IPS-20b (cell line): Measurements from ENCODE around the gene ATG16L2.
"Not testable (repeated sequence)": the region's sequence is repeated elsewhere in the genome, so short reads cannot be mapped to it uniquely, and the experiment has no call there.

Source experiments
- H3K27ac ChIP-seq: one replicate; pipeline ENCODE4 v1.5.1; 2013; ENCODE audit warnings: low read length
- H3K27me3 ChIP-seq: 2 replicates; pipeline ENCODE4 v1.6.1; 2013; ENCODE audit warnings: mild to moderate bottlenecking, low read length, inconsistent platforms; ENCODE audit not compliant: insufficient read depth
- H3K36me3 ChIP-seq: 2 replicates; pipeline ENCODE4 v1.6.1; 2013; ENCODE audit warnings: low read depth, mild to moderate bottlenecking, inconsistent platforms, low read length, moderate library complexity; ENCODE audit not compliant: insufficient read depth
- H3K4me1 ChIP-seq: 2 replicates; pipeline ENCODE4 v1.6.1; 2013; ENCODE audit warnings: mild to moderate bottlenecking, control low read depth, inconsistent platforms, low read length, moderate library complexity; ENCODE audit not compliant: insufficient read depth
- H3K4me3 ChIP-seq: 2 replicates; pipeline ENCODE4 v1.5.1; 2013; ENCODE audit warnings: mild to moderate bottlenecking, low read length, inconsistent platforms
- H3K9ac ChIP-seq: 2 replicates; pipeline ENCODE4 v1.6.1; 2013; ENCODE audit warnings: low read depth, mild to moderate bottlenecking, inconsistent platforms, low read length, moderate library complexity
- H3K9me3 ChIP-seq: 2 replicates; pipeline ENCODE4 v1.6.1; 2013; ENCODE audit warnings: mild to moderate bottlenecking, low read depth, low read length, inconsistent platforms; ENCODE audit not compliant: insufficient read depth

The ATG16L2 gene

GRCh38 chr11:72792437-72793021 lies 21.7 kb upstream of the ATG16L2 start:
- Histone ChIP-seq H3K27ac (no peak overlapping the region), H3K9me3 (no peaks in the 10 kb centered on the region)

GRCh38 chr11:72793076-72793424 lies 21.2 kb upstream of the ATG16L2 start:
- Histone ChIP-seq H3K4me3 (peak overlapping the region; percentile 95; the same call in 1 of the 2 replicates), H3K9me3 (no peaks in the 10 kb centered on the region), H3K9ac (peak overlapping the region; percentile 89; the same call in 1 of the 2 replicates), H3K27me3 (no peaks in the 10 kb centered on the region), H3K36me3 (no peaks in the 10 kb centered on the region), H3K4me1 (peaks cover 12% of the 10 kb centered on the region; the same call in 1 of the 2 replicates), H3K27ac (no peak overlapping the region)

More at GRCh38 chr11:72792437-72793021, 21.7 kb upstream of the ATG16L2 start:
- Histone ChIP-seq H3K9ac (no peak overlapping the region), H3K4me1 (peaks cover 9% of the 10 kb centered on the region; the same call in 1 of the 2 replicates), H3K27me3 (no peaks in the 10 kb centered on the region), H3K4me3 (no peak overlapping the region), H3K36me3 (no peaks in the 10 kb centered on the region)

DNA sequence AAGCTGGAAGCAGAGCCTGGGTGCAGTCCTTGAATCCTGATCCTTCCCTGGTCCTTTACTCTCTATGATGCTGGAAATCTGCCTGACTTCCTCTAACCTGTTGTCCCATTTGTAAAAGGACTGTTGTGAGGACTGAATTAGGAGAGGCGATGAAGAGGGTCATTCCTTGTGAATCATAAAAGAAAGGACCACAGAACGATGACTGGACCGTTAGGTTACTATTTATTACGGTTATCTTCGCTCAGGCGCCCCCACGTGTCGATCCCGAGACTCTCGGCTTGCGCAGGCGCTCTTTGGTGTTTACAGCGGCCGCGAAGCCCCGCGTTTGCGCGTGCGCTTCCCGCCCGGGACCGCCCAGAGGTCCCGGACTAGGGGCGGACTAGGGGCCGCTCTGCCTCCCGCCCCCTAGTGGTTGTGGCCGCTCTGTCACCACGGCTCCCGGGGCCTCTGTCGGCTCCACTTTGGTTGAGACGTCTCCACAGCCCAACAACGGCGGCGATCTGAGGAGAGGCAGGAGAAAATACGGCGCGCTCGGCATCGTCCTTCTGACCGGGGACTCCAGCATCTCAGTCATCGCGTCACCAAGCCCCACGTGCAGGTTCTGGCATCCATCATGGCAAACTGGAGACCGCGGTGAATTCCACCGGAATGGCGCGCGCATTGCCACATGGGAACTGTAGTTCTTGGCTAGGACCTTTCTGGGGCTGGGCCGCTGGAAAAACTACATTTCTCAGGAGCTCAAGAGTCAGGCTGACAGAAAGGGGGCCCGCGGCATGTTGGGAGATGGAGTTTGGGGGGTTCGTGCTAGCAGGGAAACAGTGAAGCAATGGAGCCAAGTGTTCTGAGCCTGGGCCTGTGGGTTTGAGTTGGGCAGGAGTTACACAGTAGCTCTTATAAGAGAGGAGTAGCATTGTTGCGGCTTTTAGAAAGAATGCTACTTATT lies 20.5 kb upstream of the ATG16L2 start, which contains the start of gene STARD10:
Gene STARD10 (minus strand): TSS at position 623 of the 943 bp plus-strand sequence. CDS start 12,866 bp downstream, outside the sequence.
- H3K36me3 ChIP-seq, result no peaks in the 10 kb centered on the region
- no peaks in the 10 kb centered on the region for H3K9me3 ChIP-seq
- peak within 1 kb of the TSS; percentile 95 for H3K4me3 ChIP-seq
- no peaks in the 10 kb centered on the region for H3K27me3 ChIP-seq
- no peak within 1 kb of the TSS for H3K27ac ChIP-seq
- H3K4me1 ChIP-seq, result peaks cover 18% of the 10 kb centered on the region; the same call in 1 of the 2 replicates
- peak within 1 kb of the TSS; percentile 89 for H3K9ac ChIP-seq

GRCh38 chr11:72798361-72798760 lies 15.8 kb upstream of the ATG16L2 start:
- no peak overlapping the region for H3K4me3 ChIP-seq
- H3K9ac ChIP-seq, result peak overlapping the region; percentile 32; the same call in 1 of the 2 replicates
- H3K9me3 ChIP-seq, result no peaks in the 10 kb centered on the region
- H3K27me3 ChIP-seq, result no peaks in the 10 kb centered on the region
- peaks cover 17% of the 10 kb centered on the region; the same call in 1 of the 2 replicates for H3K4me1 ChIP-seq
- H3K36me3 ChIP-seq, result no peaks in the 10 kb centered on the region
- no peak overlapping the region for H3K27ac ChIP-seq

GRCh38 chr11:72799441-72799840 lies 14.8 kb upstream of the ATG16L2 start:
- H3K4me1 ChIP-seq, result peaks cover 11% of the 10 kb centered on the region; the same call in 1 of the 2 replicates
- no peaks in the 10 kb centered on the region for H3K27me3 ChIP-seq
- H3K4me3 ChIP-seq, result no peak overlapping the region
- H3K36me3 ChIP-seq, result no peaks in the 10 kb centered on the region
- H3K9me3 ChIP-seq, result no peaks in the 10 kb centered on the region
- H3K27ac ChIP-seq, result no peak overlapping the region
- H3K9ac ChIP-seq, result no peak overlapping the region

DNA sequence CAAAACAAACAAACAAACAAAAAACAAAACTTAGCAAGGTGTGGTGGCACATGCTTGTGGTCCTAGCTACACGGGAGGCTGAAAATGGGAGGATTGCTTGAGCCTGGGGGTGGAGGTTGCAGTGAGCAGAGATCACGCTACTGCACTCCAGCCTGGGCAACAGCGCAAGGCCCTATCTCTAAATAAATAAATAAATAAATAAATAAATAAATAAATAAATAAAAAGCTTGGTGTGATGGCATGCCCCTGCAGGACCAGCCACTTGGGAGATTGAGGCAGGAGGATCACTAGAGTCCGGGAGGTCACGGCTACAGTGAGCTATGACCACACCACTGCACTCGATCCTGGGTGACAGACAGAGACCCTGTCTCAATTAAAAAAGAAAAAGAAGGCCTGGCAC lies 11.4 kb upstream of the ATG16L2 start:
- Histone ChIP-seq H3K4me3 (no peak overlapping the region), H3K9me3 (no peaks in the 10 kb centered on the region)

DNA sequence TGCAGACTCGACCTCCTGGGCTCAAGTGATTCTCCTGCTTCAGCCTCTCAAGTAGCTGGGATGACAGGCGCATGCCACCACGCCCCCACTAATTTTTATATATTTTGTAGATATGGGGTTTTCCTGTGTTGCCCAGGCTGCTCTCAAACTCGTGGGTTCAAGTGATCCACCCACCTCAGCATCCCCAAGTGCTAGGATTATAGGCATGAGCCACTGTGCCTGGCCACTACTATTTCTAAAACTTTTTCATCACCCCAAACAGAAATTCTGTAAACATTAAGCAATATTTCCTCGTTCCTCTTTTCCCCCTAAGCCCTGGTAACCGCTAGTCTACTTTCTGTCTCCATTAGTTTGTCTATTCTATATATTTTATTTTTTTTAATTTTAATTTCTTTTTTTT lies 9.0 kb upstream of the ATG16L2 start:
- no peaks in the 10 kb centered on the region for H3K9me3 ChIP-seq
- H3K27ac ChIP-seq, result no peak overlapping the region
- peaks cover 4% of the 10 kb centered on the region; the same call in 1 of the 2 replicates for H3K36me3 ChIP-seq
- H3K4me3 ChIP-seq, result no peak overlapping the region
- no peak overlapping the region for H3K9ac ChIP-seq
- no peaks in the 10 kb centered on the region for H3K4me1 ChIP-seq
- H3K27me3 ChIP-seq, result no peaks in the 10 kb centered on the region

More for the DNA sequence above, 11.4 kb upstream of the ATG16L2 start:
- H3K27ac ChIP-seq, result no peak overlapping the region
- no peaks in the 10 kb centered on the region for H3K36me3 ChIP-seq
- H3K4me1 ChIP-seq, result peaks cover 10% of the 10 kb centered on the region; the same call in 1 of the 2 replicates
- no peak overlapping the region for H3K9ac ChIP-seq
- H3K27me3 ChIP-seq, result no peaks in the 10 kb centered on the region

DNA sequence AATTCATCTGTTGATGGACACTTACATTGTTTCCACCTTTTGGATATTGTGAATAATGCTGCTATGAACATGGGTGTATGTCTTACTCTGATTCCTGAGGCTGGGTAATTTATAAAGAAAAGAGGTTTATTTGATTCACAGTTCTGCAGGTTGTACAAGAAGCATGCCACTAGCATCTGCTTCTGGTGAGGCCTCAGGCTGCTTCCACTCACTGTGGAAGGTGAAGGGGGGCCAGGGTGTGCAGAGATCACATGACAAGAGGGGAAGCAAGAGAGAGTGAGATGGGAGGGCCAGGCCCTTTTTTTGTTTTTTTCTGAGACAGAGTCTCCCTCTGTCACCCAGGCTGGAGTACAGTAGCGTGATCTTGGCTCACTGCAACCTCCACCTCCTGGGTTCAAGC lies 7.8 kb upstream of the ATG16L2 start:
- H3K4me1 ChIP-seq, H3K9ac ChIP-seq, H3K4me3 ChIP-seq, H3K36me3 ChIP-seq, H3K9me3 ChIP-seq, H3K27me3 ChIP-seq, H3K27ac ChIP-seq: not testable (repeated sequence)

GRCh38 chr11:72807021-72807693 lies 7.1 kb upstream of the ATG16L2 start:
- Histone ChIP-seq H3K9ac (no peak overlapping the region), H3K4me3 (no peak overlapping the region), H3K27ac (no peak overlapping the region), H3K27me3 (no peaks in the 10 kb centered on the region), H3K36me3 (peaks cover 4% of the 10 kb centered on the region; the same call in 1 of the 2 replicates), H3K9me3 (no peaks in the 10 kb centered on the region), H3K4me1 (no peaks in the 10 kb centered on the region)

DNA sequence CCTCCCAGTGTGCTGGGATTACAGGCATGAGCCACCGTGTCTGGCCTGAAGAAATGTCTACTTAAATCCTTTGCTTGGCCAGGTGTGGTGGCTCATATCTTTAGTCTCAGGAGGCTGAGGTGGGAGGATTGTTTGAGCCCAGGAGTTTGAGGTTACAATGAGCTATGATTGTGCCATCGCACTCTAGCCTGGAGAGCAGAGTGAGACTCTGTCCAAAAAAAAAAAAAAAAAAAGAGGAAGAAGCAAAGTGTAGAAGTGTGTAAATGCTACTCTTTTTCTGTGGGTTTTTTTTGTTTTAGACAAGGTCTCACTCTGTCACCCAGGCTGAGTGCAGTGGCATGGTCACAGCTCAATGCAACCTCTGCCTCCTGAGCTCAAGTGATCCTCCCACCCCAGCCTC lies 6.4 kb upstream of the ATG16L2 start:
- Histone ChIP-seq H3K4me1 (no peaks in the 10 kb centered on the region), H3K9me3 (no peaks in the 10 kb centered on the region), H3K27ac (no peak overlapping the region), H3K36me3 (peaks cover 4% of the 10 kb centered on the region; the same call in 1 of the 2 replicates), H3K9ac (no peak overlapping the region), H3K27me3 (no peaks in the 10 kb centered on the region), H3K4me3 (no peak overlapping the region)

- Histone ChIP-seq H3K4me1 (0 out of 2 replicates have a peak, but pooled peaks cover 2% of the 10 kb centered on the region), H3K9ac (no peak overlapping the region), H3K27me3 (peaks cover 4% of the 10 kb centered on the region; the same call in 1 of the 2 replicates), H3K9me3 (no peaks in the 10 kb centered on the region), H3K36me3 (peaks cover 4% of the 10 kb centered on the region; the same call in 1 of the 2 replicates), H3K27ac (no peak overlapping the region), H3K4me3 (no peak overlapping the region)
These were observed 5.8 kb upstream of the ATG16L2 start for GRCh38 chr11:72808331-72808798.
